ENCODE results near the gene SRGAP1. TPM values are rescaled to one million over a fixed set of nuclear protein-coding genes. Genes with fewer than 3 reads are reported as not detected.

SRGAP1 gene
- total RNA-seq, 1 donor from 2014 or later: 14.8 TPM

DNA sequence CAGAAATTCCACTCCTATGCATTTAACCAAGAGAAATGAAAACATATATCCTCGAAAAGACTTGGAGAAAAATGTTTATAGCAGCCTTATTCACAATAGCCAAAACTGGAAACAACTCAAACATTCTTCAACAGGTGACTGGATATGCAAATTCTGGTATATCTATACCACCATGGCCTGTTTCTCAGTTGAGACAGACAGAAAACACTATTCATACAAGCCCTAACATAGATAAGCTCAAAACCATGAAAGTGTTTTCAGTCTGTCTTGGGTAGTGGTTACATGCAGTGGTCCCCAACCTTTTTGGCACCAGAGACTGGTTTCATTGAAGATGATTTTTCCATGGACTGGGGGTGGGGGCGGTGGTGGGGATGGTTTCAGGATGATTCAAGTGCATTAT, 83.8 kb downstream of the SRGAP1 start:
- no peak for DNase-seq (ENCODE audit: low read depth, low spot score)
- Mint-ChIP-seq H3K27me3 (ENCODE audit: low read depth) (no peaks in the 10 kb centered on the region), H3K4me1 (no peaks in the 10 kb centered on the region), H3K9me3 (no peaks in the 10 kb centered on the region), H3K4me3 (no peak overlapping the region), H3K27ac (ENCODE audit: unreplicated experiment) (no peak overlapping the region), H3K36me3 (ENCODE audit: low read depth) (peaks cover 11% of the 10 kb centered on the region)
- TF ChIP-seq, protein P1, sequence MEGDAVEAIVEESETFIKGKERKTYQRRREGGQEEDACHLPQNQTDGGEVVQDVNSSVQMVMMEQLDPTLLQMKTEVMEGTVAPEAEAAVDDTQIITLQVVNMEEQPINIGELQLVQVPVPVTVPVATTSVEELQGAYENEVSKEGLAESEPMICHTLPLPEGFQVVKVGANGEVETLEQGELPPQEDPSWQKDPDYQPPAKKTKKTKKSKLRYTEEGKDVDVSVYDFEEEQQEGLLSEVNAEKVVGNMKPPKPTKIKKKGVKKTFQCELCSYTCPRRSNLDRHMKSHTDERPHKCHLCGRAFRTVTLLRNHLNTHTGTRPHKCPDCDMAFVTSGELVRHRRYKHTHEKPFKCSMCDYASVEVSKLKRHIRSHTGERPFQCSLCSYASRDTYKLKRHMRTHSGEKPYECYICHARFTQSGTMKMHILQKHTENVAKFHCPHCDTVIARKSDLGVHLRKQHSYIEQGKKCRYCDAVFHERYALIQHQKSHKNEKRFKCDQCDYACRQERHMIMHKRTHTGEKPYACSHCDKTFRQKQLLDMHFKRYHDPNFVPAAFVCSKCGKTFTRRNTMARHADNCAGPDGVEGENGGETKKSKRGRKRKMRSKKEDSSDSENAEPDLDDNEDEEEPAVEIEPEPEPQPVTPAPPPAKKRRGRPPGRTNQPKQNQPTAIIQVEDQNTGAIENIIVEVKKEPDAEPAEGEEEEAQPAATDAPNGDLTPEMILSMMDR (conservative IDR thresholded peaks at IDR 0.05): no peak

DNA sequence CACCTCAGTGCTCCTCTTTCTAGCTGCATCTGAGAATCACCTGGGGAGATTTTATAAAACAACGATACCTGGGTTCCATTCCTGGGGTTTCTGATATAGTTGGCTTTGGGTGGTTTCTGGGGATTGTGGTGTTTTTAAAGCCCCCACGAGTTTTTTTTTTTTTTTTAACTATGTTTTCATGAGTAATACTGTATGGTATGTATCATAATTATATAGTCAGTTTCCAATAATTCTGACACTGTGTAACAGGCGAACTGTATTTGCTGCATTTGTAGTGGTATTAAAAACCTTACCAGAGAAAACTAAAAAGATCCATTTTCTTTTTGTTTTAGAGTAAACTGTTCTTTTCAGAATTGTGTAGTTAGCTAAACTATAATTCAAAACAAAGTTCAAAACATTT, 84.9 kb downstream of the SRGAP1 start:
- no peak overlapping the region for H3K27ac Mint-ChIP-seq (ENCODE audit: unreplicated experiment)
- peaks cover 14% of the 10 kb centered on the region for H3K36me3 Mint-ChIP-seq (ENCODE audit: low read depth)
- no peaks in the 10 kb centered on the region for H3K9me3 Mint-ChIP-seq
- TF ChIP-seq, protein P1 (conservative IDR thresholded peaks at IDR 0.05): no peak
- no peaks in the 10 kb centered on the region for H3K4me1 Mint-ChIP-seq
- H3K27me3 Mint-ChIP-seq (ENCODE audit: low read depth): no peaks in the 10 kb centered on the region
- no peak for DNase-seq (ENCODE audit: low read depth, low spot score)
- H3K4me3 Mint-ChIP-seq: no peak overlapping the region

- H3K36me3 Mint-ChIP-seq (ENCODE audit: low read depth): peaks cover 14% of the 10 kb centered on the region
- DNase-seq (ENCODE audit: low read depth, low spot score): no peak
- no peaks in the 10 kb centered on the region for H3K9me3 Mint-ChIP-seq
- H3K27me3 Mint-ChIP-seq (ENCODE audit: low read depth): no peaks in the 10 kb centered on the region
- H3K27ac Mint-ChIP-seq (ENCODE audit: unreplicated experiment): no peak overlapping the region
- TF ChIP-seq, protein P1 (conservative IDR thresholded peaks at IDR 0.05): no peak
- H3K4me1 Mint-ChIP-seq: no peaks in the 10 kb centered on the region
- no peak overlapping the region for H3K4me3 Mint-ChIP-seq
These were observed 86.5 kb downstream of the SRGAP1 start for GRCh38 chr12:63930971-63931370.

DNA sequence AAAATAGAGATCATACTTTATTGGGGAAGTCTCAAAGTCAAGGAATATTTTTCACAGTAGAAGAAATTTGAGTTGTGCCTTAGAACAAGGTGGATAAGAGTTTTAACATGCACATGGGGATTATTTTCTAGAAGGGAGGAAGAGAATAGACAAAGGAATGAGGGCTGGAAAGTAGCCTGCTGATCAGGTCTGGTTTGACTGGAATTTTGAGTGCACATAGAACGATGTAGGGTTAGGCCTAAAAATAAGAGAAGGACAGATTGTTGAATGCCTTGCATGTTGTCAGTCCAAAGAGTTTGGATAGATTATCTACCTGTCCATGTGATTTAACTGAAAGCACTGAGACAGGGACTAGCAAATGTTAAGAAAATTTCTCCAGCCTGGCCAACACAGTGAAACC, 87.2 kb downstream of the SRGAP1 start:
- Mint-ChIP-seq H3K27me3 (ENCODE audit: low read depth) (no peaks in the 10 kb centered on the region), H3K27ac (ENCODE audit: unreplicated experiment) (no peak overlapping the region), H3K36me3 (ENCODE audit: low read depth) (peaks cover 14% of the 10 kb centered on the region)

DNA sequence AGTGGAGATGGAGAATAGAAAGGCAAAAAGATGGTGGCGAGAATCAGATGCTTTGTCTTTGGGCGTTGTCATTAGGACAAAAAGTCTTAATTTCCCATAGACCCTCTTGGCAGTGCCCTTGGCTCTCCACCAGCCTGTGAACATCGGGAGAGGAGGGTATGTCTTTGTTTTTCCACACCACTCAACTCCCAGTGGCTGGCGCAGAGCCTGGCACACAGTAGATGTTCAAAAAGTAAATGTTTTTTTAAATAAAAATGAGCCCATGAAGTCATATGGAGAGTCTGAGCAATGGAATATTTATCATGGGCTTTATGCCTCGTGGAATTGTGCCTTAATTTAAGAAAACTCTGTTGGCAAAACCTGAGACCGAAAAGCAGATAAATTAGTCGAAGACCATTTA, 90.4 kb downstream of the SRGAP1 start:
- H3K36me3 Mint-ChIP-seq (ENCODE audit: low read depth): peaks cover 5% of the 10 kb centered on the region
- no peak for DNase-seq (ENCODE audit: low read depth, low spot score)
- no peaks in the 10 kb centered on the region for H3K9me3 Mint-ChIP-seq
- TF ChIP-seq, protein P1 (conservative IDR thresholded peaks at IDR 0.05): no peak
- no peak overlapping the region for H3K4me3 Mint-ChIP-seq
- no peaks in the 10 kb centered on the region for H3K27me3 Mint-ChIP-seq (ENCODE audit: low read depth)
- H3K27ac Mint-ChIP-seq (ENCODE audit: unreplicated experiment): no peak overlapping the region
- H3K4me1 Mint-ChIP-seq: peaks cover 11% of the 10 kb centered on the region

More for the DNA sequence above, 87.2 kb downstream of the SRGAP1 start:
- TF ChIP-seq, protein P1 (conservative IDR thresholded peaks at IDR 0.05): no peak
- no peak for DNase-seq (ENCODE audit: low read depth, low spot score)
- H3K4me3 Mint-ChIP-seq: no peak overlapping the region
- no peaks in the 10 kb centered on the region for H3K9me3 Mint-ChIP-seq
- H3K4me1 Mint-ChIP-seq: no peaks in the 10 kb centered on the region

- peaks cover 15% of the 10 kb centered on the region for H3K4me1 Mint-ChIP-seq
- H3K27ac Mint-ChIP-seq (ENCODE audit: unreplicated experiment): no peak overlapping the region
- H3K9me3 Mint-ChIP-seq: no peaks in the 10 kb centered on the region
- no peak overlapping the region for H3K4me3 Mint-ChIP-seq
- H3K36me3 Mint-ChIP-seq (ENCODE audit: low read depth): peaks cover 5% of the 10 kb centered on the region
- TF ChIP-seq, protein P1 (conservative IDR thresholded peaks at IDR 0.05): no peak
- no peak for DNase-seq (ENCODE audit: low read depth, low spot score)
- no peaks in the 10 kb centered on the region for H3K27me3 Mint-ChIP-seq (ENCODE audit: low read depth)
These were observed 90.9 kb downstream of the SRGAP1 start for GRCh38 chr12:63935361-63935760.
